IMR-90 (cell line): Measurements from ENCODE around the gene SMARCD1. TPM values are rescaled to one million over a fixed set of nuclear protein-coding genes. Genes with fewer than 3 reads are reported as not detected.

Experiments
- ATAC-seq: fragments of 200-7000 bp; cut with Tn5 transposase; 2 replicates; pipeline ENCODE4 v1.9.1; 2020; ENCODE audit warnings: low read depth, mild to moderate bottlenecking, moderate library complexity
- BruUV-seq: library from RNA; stranded (reverse); fragments of 400-500 nt; replicated peaks from 2 replicates; lab custom pipeline; 2021; lab: Mats Ljungman, UMichigan
- CTCF ChIA-PET: fragments of 300-600 bp; formaldehyde crosslinking; extraction: SDS; loops from one replicate; lab custom pipeline; 2021; ENCODE audit warnings: antibody characterized with exemption; lab: Yijun Ruan, JAX
- POLR2A ChIA-PET: fragments of 300-600 bp; sonication (Branson Sonifier 250); formaldehyde crosslinking; loops from one replicate; lab custom pipeline; 2022; ENCODE audit warnings: antibody characterized with exemption; ENCODE audit not compliant: unreplicated experiment; lab: Charles Lee
- DNase-seq: peaks from one replicate; pipeline ENCODE4 v3.0.0; 2013
- H2AFZ ChIP-seq: replicated peaks from 2 replicates; pipeline ENCODE3; 2013; ENCODE audit warnings: low read length, mild to moderate bottlenecking; ENCODE audit not compliant: poor library complexity
- H2AK5ac ChIP-seq: 2 replicates; pipeline ENCODE4 v1.6.1; 2013; ENCODE audit warnings: low read depth, low read length, inconsistent platforms
- H2AK9ac ChIP-seq: replicated peaks from 2 replicates; pipeline ENCODE3; 2013; ENCODE audit warnings: mild to moderate bottlenecking, low read depth, low read length, moderate library complexity; ENCODE audit not compliant: poor library complexity
- H2BK120ac ChIP-seq: 2 replicates; pipeline ENCODE4 v1.6.1; 2013; ENCODE audit warnings: low read depth, low read length, inconsistent platforms
- H2BK15ac ChIP-seq: 3 replicates; pipeline ENCODE4 v1.6.1; 2013; ENCODE audit warnings: low read depth, low read length, inconsistent platforms
- H2BK20ac ChIP-seq: 2 replicates; pipeline ENCODE4 v1.6.1; 2013; ENCODE audit warnings: low read depth, mild to moderate bottlenecking, inconsistent platforms, low read length, moderate library complexity
- H2BK5ac ChIP-seq: 2 replicates; pipeline ENCODE4 v1.6.1; 2013; ENCODE audit warnings: mild to moderate bottlenecking, low read depth, low read length, inconsistent platforms; ENCODE audit not compliant: poor library complexity, severe bottlenecking
- H3K14ac ChIP-seq: replicated peaks from 2 replicates; pipeline ENCODE4 v1.6.1; 2013; ENCODE audit warnings: low read depth, low read length, inconsistent platforms
- H3K18ac ChIP-seq: 2 replicates; pipeline ENCODE4 v1.6.1; 2013; ENCODE audit warnings: low read depth, low read length, control low read depth
- H3K23ac ChIP-seq: 2 replicates; pipeline ENCODE4 v1.6.1; 2013; ENCODE audit warnings: low read depth, low read length, inconsistent platforms
- H3K27ac ChIP-seq: 2 replicates; pipeline ENCODE4 v1.5.1; 2013; ENCODE audit warnings: mild to moderate bottlenecking, control low read depth, low read length; ENCODE audit not compliant: insufficient read depth
- H3K27me3 ChIP-seq: 2 replicates; pipeline ENCODE4 v1.6.1; 2013; ENCODE audit warnings: low read length; ENCODE audit not compliant: control insufficient read depth, insufficient read depth
- H3K36me3 ChIP-seq: 2 replicates; pipeline ENCODE4 v1.6.1; 2013; ENCODE audit warnings: low read length, mixed read lengths; ENCODE audit not compliant: control insufficient read depth, insufficient read depth
- H3K4ac ChIP-seq: 2 replicates; pipeline ENCODE4 v1.6.1; 2013; ENCODE audit warnings: low read depth, low read length, inconsistent platforms
- H3K4me1 ChIP-seq: 2 replicates; pipeline ENCODE4 v1.6.1; 2013; ENCODE audit warnings: low read length, mixed read lengths; ENCODE audit not compliant: control insufficient read depth, insufficient read depth
- H3K4me2 ChIP-seq: 2 replicates; pipeline ENCODE4 v1.6.1; 2013; ENCODE audit warnings: low read depth, mild to moderate bottlenecking, control low read depth, low read length, moderate library complexity
- H3K4me3 ChIP-seq: 2 replicates; pipeline ENCODE4 v1.5.1; 2013; ENCODE audit warnings: low read depth, mild to moderate bottlenecking, control low read depth, low read length, moderate library complexity; ENCODE audit not compliant: insufficient read depth
- H3K56ac ChIP-seq: 2 replicates; pipeline ENCODE4 v1.6.1; 2013; ENCODE audit warnings: low read length, inconsistent platforms; ENCODE audit not compliant: insufficient read depth; ENCODE audit errors: extremely low read depth
- H3K79me1 ChIP-seq, 2 experiments: 2 replicates each; pipeline ENCODE4 v1.6.1; 2013; ENCODE audit warnings: low read length in 2 of 2, inconsistent platforms in 1 of 2, low read depth in 1 of 2
- H3K9ac ChIP-seq: 2 replicates; pipeline ENCODE4 v1.6.1; 2013; ENCODE audit warnings: low read depth, low read length, control low read depth
- H3K9me1 ChIP-seq: 2 replicates; pipeline ENCODE4 v1.6.1; 2013; ENCODE audit warnings: low read length, inconsistent platforms; ENCODE audit not compliant: insufficient read depth
- H3K9me3 ChIP-seq: 2 replicates; pipeline ENCODE4 v1.6.1; 2013; ENCODE audit warnings: low read length; ENCODE audit not compliant: control insufficient read depth, insufficient read depth
- H4K20me1 ChIP-seq: 2 replicates; pipeline ENCODE4 v1.6.1; 2013; ENCODE audit warnings: low read length, inconsistent platforms; ENCODE audit not compliant: insufficient read depth
- H4K5ac ChIP-seq: 2 replicates; pipeline ENCODE4 v1.6.1; 2013; ENCODE audit warnings: mild to moderate bottlenecking, low read depth, low read length, control low read depth
- H4K8ac ChIP-seq, 2 experiments: 2 replicates each; pipeline ENCODE4 v1.6.1; 2013; ENCODE audit warnings: low read depth in 2 of 2, low read length in 2 of 2, control low read depth in 1 of 2, inconsistent platforms in 1 of 2
- H4K91ac ChIP-seq: 2 replicates; pipeline ENCODE4 v1.6.1; 2013; ENCODE audit warnings: low read depth, low read length, inconsistent platforms; ENCODE audit not compliant: insufficient read depth
- BHLHE40 ChIP-seq: fragments of 150-350 bp; IDR thresholded peaks from 2 replicates; pipeline ENCODE4 v1.6.1; 2016; ENCODE audit warnings: mild to moderate bottlenecking, low read depth, low read length
- CEBPB ChIP-seq: IDR thresholded peaks from 2 replicates; pipeline ENCODE4 v1.6.1; 2012; ENCODE audit warnings: low read depth, low read length, improper control_type of control experiment
- CHD1 ChIP-seq: IDR thresholded peaks from 2 replicates; pipeline ENCODE4 v1.6.1; 2012; ENCODE audit warnings: low read depth, low read length, improper control_type of control experiment
- CTCF ChIP-seq: conservative IDR thresholded peaks from 2 replicates; pipeline ENCODE4 v1.5.1; 2012; ENCODE audit warnings: mild to moderate bottlenecking, low read depth, low read length, improper control_type of control experiment
- FOS ChIP-seq: fragments of 150-350 bp; IDR thresholded peaks from 2 replicates; pipeline ENCODE4 v1.6.1; 2016; ENCODE audit warnings: low read depth, low read length
- MAFK ChIP-seq: IDR thresholded peaks from 2 replicates; pipeline ENCODE4 v1.6.1; 2012; ENCODE audit warnings: low read depth, low read length, improper control_type of control experiment
- MAZ ChIP-seq: IDR thresholded peaks from 2 replicates; pipeline ENCODE4 v1.6.1; 2012; ENCODE audit warnings: low read depth, mild to moderate bottlenecking, low read length, improper control_type of control experiment, moderate library complexity, borderline replicate concordance
- MXI1 ChIP-seq: IDR thresholded peaks from 2 replicates; pipeline ENCODE4 v1.6.1; 2012; ENCODE audit warnings: low read depth, mild to moderate bottlenecking, low read length, moderate library complexity, borderline replicate concordance
- NFE2L2 ChIP-seq: fragments of 150-350 bp; IDR thresholded peaks from 2 replicates; pipeline ENCODE4 v1.6.1; 2016; ENCODE audit warnings: low read depth, mild to moderate bottlenecking, low read length
- POLR2A ChIP-seq: IDR thresholded peaks from 2 replicates; pipeline ENCODE4 v1.6.1; 2012; ENCODE audit warnings: mild to moderate bottlenecking, low read depth, low read length
- RAD21 ChIP-seq: IDR thresholded peaks from 2 replicates; pipeline ENCODE4 v1.6.1; 2012; ENCODE audit warnings: low read length, improper control_type of control experiment
- RCOR1 ChIP-seq: IDR thresholded peaks from 2 replicates; pipeline ENCODE4 v1.6.1; 2012; ENCODE audit warnings: mild to moderate bottlenecking, low read length, improper control_type of control experiment; ENCODE audit not compliant: insufficient replicate concordance
- RFX5 ChIP-seq: IDR thresholded peaks from 2 replicates; pipeline ENCODE4 v1.8.0; 2012; ENCODE audit warnings: low read depth, mild to moderate bottlenecking, low read length, moderate library complexity
- SMC3 ChIP-seq: fragments of 150-350 bp; IDR thresholded peaks from 2 replicates; pipeline ENCODE4 v1.6.1; 2016; ENCODE audit warnings: low read depth, mild to moderate bottlenecking, antibody characterized with exemption, low read length, moderate library complexity
- USF2 ChIP-seq: fragments of 150-350 bp; IDR thresholded peaks from 2 replicates; pipeline ENCODE4 v1.6.1; 2017; ENCODE audit warnings: mild to moderate bottlenecking, antibody characterized with exemption, low read length, low read depth
- WGBS, 2 experiments: methylation state at CpG; one replicate each; pipeline versions ENCODE4 v1.1.5 to v1.1.7; 2013; ENCODE audit warnings: missing lambda C conversion rate in 2 of 2; ENCODE audit not compliant: insufficient read length in 1 of 2; ENCODE audit errors: extremely low coverage in 2 of 2; 5-methylcytosine and 5-hydroxymethylcytosine counted together
- dilution Hi-C: fragments of 300-500 bp; cut with HindIII; formaldehyde crosslinking; loops from one replicate; pipeline ENCODE4 v1.14.3; 2018; ENCODE audit warnings: low sequenced_read_pairs; ENCODE audit not compliant: unreplicated experiment
- in situ Hi-C: fragments of 300-500 bp; cut with MboI; formaldehyde crosslinking; loops from 3 replicates; pipeline ENCODE4 v1.14.3; 2019; ENCODE audit warnings: low sequenced_read_pairs, inconsistent platforms, mixed read lengths
- intact Hi-C: fragments of 100-400 bp; cut with micrococcal nuclease; formaldehyde crosslinking; loops from 2 replicates; pipeline ENCODE4 v1.10.0; 2022
- polyA plus RNA-seq, 3 experiments: library from polyadenylated mRNA; depleted of rRNA; stranded (reverse); fragments of >200 nt; gene quantifications; 2 replicates each; pipeline ENCODE4 v1.2.3, GENCODE V29; 2012; ENCODE audit warnings: low replicate concordance in 1 of 3
- total RNA-seq: library from RNA; depleted of rRNA; stranded (reverse); fragments of >200 nt; gene quantifications from 2 replicates; pipeline ENCODE4 v1.2.3, GENCODE V29; 2012

SMARCD1 gene
- total and polyA plus RNA-seq, 2 of the 4 experiments (the other 2 are of a cell fraction), result 28.1 to 47.9 TPM

GRCh38 chr12:50088577-50089335 lies 3.6 kb downstream of the SMARCD1 start:
- Histone ChIP-seq H3K9me1 (no peaks in the 10 kb centered on the region), H3K4me2 (no peak overlapping the region), H4K20me1 (peaks cover 25% of the 10 kb centered on the region), H3K79me1 (peaks cover 16 to 45% of the 10 kb centered on the region in 2 experiments), H4K91ac (no peak overlapping the region), H3K14ac (no peak overlapping the region; the same call in 1 of the 2 replicates), H2AK5ac (no peak overlapping the region), H3K4ac (peak overlapping the region; percentile 39; the same call in 1 of the 2 replicates), H4K8ac (peak overlapping the region in 1 of 2 experiments; percentile 54; a peak in 1 of 4 replicates), H2BK15ac (no peak overlapping the region), H3K36me3 (peaks cover 42% of the 10 kb centered on the region), H3K4me3 (no peak overlapping the region), H2AFZ (no peak overlapping the region), H2BK20ac (peak overlapping the region; percentile 30; the same call in 1 of the 2 replicates), H3K4me1 (peaks cover 7% of the 10 kb centered on the region), H3K23ac (no peak overlapping the region), H3K9ac (no peak overlapping the region; the same call in 1 of the 2 replicates), H2AK9ac (peak overlapping the region; percentile 13), H4K5ac (no peak overlapping the region), H2BK5ac (no peak overlapping the region), H2BK120ac (peak overlapping the region; percentile 59; the same call in 1 of the 2 replicates), H3K56ac (no peak overlapping the region), H3K27ac (no peak overlapping the region), H3K9me3 (no peaks in the 10 kb centered on the region), H3K27me3 (no peaks in the 10 kb centered on the region), H3K18ac (no peak overlapping the region)
- ATAC-seq (no peak), DNase-seq (peak; percentile 46)
- WGBS, 2 experiments, result 43% methylated on average over 1 of the region's 3 CpGs; no CpG with 5 or more reads in 1 of the 2 experiments
- in situ Hi-C loops (no loop called here), intact Hi-C loops (loop anchor here (5.0 kb wide), 1 partner anchor 79 kb away; the partner anchor contains the start of gene CERS5), dilution Hi-C loops (no loop called here)
- TSS peak; percentile 16 for BruUV-seq
- ChIA-PET POLR2A (no interaction called here), CTCF (interaction anchor here (0.5 to 1.3 kb wide), 5 partner anchors 8 to 480 kb away, joined by 3 to 5 read pairs (median 3); partner anchors contain the start of genes COX14 and GPD1)
- TF ChIP-seq CTCF (peak; percentile 61), CHD1 (no peak), BHLHE40 (no peak), RCOR1 (no peak), RFX5 (no peak), MAFK (no peak), NFE2L2 (no peak), USF2 (no peak), MAZ (no peak), MXI1 (no peak), RAD21 (peak; percentile 39), SMC3 (peak; percentile 18; the same call in 1 of the 2 replicates), CEBPB (peak; percentile 77), FOS (no peak), POLR2A (no peak)
